Chondrocyte (in vitro differentiated cells): ENCODE results near the gene TSPAN5. TPM values are rescaled to one million over a fixed set of nuclear protein-coding genes. Genes with fewer than 3 reads are reported as not detected.

Experiments used
- DNase-seq: peaks from one replicate; pipeline ENCODE4 v3.0.0; 2021; ENCODE audit warnings: mixed read lengths, low spot score
- H3K27ac Mint-ChIP-seq: one replicate; pipeline ENCODE4 v1.8.0; 2021; ENCODE audit warnings: mild to moderate bottlenecking, moderate library complexity, mixed read lengths; ENCODE audit not compliant: unreplicated experiment
- H3K27me3 Mint-ChIP-seq: 2 replicates; pipeline ENCODE4 v1.8.0; 2021; ENCODE audit warnings: low read depth, mixed read lengths
- H3K36me3 Mint-ChIP-seq: 2 replicates; pipeline ENCODE4 v1.8.0; 2021; ENCODE audit warnings: low read depth, mixed read lengths
- H3K4me1 Mint-ChIP-seq: 2 replicates; pipeline ENCODE4 v1.8.0; 2021; ENCODE audit warnings: low read depth, mild to moderate bottlenecking, mixed read lengths
- H3K4me3 Mint-ChIP-seq: one replicate; pipeline ENCODE4 v1.8.0; 2021; ENCODE audit warnings: mild to moderate bottlenecking, moderate library complexity, mixed read lengths; ENCODE audit not compliant: unreplicated experiment
- H3K9me3 Mint-ChIP-seq: 2 replicates; pipeline ENCODE4 v1.8.0; 2021; ENCODE audit warnings: low read depth, mixed read lengths
- total RNA-seq: library from RNA; stranded (reverse); gene quantifications from 3 replicates; pipeline ENCODE4 v1.2.1, GENCODE V29; 2021
- TF ChIP-seq, protein P1 (sequence below): fragments of 200-600 bp; sonication (generic); IDR thresholded peaks from 2 replicates; pipeline ENCODE4 v1.5.0; 2021; ENCODE audit warnings: antibody characterized with exemption, mild to moderate bottlenecking, moderate library complexity

TSPAN5 gene
- total RNA-seq, 1 donor from 2014 or later, result 55.5 TPM

DNA sequence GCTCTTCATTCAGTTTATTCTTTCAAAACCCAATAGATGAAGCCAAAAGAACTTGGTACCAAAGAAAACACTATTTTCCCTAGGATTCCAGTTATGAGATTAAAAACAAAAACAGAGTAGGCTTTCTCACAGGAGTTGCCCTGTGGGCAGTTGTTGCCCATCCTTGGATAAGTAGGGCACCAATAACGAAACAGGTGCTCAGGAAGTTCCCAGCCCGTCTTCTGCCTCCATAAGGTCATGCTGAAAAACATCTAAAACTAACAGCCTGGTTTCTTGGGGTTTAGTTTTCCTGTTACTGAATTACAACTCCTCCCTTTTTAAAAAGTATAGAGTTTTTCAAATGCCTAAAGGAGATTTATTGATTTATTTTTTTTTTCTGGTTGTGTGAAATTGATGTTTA lies 14.7 kb downstream of the TSPAN5 start:
- Mint-ChIP-seq H3K27ac (peak overlapping the region; percentile 22), H3K4me1 (peaks cover 79% of the 10 kb centered on the region), H3K36me3 (no peaks in the 10 kb centered on the region), H3K4me3 (no peak overlapping the region), H3K9me3 (no peaks in the 10 kb centered on the region), H3K27me3 (no peaks in the 10 kb centered on the region)
- TF ChIP-seq, protein P1, sequence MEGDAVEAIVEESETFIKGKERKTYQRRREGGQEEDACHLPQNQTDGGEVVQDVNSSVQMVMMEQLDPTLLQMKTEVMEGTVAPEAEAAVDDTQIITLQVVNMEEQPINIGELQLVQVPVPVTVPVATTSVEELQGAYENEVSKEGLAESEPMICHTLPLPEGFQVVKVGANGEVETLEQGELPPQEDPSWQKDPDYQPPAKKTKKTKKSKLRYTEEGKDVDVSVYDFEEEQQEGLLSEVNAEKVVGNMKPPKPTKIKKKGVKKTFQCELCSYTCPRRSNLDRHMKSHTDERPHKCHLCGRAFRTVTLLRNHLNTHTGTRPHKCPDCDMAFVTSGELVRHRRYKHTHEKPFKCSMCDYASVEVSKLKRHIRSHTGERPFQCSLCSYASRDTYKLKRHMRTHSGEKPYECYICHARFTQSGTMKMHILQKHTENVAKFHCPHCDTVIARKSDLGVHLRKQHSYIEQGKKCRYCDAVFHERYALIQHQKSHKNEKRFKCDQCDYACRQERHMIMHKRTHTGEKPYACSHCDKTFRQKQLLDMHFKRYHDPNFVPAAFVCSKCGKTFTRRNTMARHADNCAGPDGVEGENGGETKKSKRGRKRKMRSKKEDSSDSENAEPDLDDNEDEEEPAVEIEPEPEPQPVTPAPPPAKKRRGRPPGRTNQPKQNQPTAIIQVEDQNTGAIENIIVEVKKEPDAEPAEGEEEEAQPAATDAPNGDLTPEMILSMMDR, result no peak
- DNase-seq, result no peak

DNA sequence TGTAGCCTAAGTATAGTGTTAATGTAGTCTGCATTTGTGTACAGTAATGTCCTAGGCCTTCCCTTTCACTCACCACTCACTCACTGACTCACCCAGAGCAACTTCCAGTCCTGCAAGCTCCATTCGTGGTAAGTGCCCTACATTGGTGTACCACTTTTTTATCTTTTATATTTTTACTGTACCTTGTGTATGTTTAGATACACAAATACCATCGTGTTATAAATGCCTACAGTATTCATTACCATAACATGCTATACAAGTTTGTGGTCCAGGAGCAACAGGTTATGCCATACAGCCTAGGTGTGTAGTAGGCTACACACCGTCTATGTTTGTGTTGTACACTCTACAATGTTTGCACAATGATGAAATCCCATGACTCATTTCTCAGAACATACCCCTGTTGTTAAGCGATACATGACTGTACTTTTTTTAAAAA lies 15.4 kb downstream of the TSPAN5 start:
- Mint-ChIP-seq H3K27ac (peak overlapping the region; percentile 65), H3K36me3 (no peaks in the 10 kb centered on the region), H3K4me3 (no peak overlapping the region), H3K27me3 (no peaks in the 10 kb centered on the region), H3K4me1 (peaks cover 74% of the 10 kb centered on the region), H3K9me3 (no peaks in the 10 kb centered on the region)
- DNase-seq, result no peak
- TF ChIP-seq, protein P1, result no peak

DNA sequence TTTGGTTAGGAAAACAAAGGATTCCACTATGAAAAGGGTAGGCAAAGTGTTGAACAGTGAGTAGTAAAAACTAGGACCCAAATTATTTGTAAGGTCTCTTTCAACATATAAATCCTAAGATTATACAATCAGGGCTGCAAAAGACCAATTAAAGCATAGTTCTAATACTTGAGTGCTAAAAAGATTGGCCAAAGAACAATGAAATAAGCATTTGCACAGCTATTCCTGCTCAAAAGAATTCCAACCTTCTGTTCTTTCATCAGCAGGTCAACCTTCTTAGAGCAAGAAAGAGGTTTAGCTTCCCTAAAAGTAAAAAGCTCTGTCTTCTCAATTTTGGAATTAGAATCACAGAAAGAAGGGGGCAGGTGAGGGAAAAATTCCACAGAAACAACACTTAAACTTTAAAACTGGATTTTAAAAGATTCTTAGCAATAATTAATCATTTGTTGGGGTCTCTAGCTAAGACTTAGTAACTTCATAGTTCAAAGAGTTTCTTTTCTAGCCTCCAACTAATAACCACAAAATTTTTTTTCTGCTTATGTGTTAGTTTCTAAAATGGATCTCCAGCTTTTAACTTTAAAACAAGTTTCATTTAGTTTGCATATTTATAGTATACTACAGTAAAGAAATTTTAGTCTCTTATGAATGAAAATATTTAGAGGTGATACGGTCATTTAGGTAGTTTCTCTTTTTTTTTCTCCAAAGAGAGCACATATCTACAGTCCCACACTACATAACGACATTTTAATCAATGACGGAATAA lies 16.3 kb downstream of the TSPAN5 start:
- Mint-ChIP-seq H3K36me3 (no peaks in the 10 kb centered on the region), H3K4me3 (no peak overlapping the region), H3K9me3 (no peaks in the 10 kb centered on the region), H3K27ac (peak overlapping the region; percentile 41), H3K4me1 (peaks cover 70% of the 10 kb centered on the region), H3K27me3 (no peaks in the 10 kb centered on the region)
- no peak for DNase-seq
- TF ChIP-seq, protein P1, result no peak

DNA sequence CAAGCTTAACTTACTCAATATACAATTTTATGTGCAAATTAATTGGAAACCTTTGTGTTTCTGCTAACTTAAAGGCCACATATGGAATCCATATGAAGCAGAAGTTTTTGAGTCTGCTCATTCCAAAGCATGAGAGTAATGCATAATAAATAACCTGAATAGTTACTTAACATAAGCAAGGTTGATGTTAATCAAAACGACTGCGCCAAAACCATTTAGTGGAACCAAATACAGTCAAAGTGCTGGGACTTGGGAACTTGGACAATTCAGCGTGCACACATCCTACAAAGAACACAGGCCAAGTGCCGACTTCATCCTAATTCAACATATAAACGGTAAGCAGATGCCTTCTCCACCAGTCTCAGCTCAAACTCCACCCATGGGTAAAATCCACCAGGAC lies 17.0 kb downstream of the TSPAN5 start:
- TF ChIP-seq, protein P1, result no peak
- H3K27ac Mint-ChIP-seq, result peak overlapping the region; percentile 9
- H3K4me1 Mint-ChIP-seq, result peaks cover 67% of the 10 kb centered on the region

DNA sequence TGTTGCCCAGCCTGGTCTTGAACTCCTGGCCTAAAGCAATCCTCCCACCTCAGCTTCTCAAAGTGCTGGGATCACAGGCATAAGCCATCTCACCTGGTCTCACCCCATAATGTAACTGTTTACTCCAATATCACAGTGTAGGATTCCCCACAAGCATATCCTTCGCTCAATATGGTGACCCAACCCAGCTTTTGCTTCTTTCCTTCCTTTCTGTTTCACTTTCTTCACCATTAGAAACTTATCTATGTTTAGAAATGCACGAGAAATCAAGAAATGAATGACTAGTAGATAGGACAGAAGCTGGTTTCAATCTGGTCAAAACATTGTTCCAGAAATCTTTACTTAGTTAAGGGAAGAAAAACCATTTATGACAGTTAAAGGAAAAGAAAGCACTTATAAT lies 18.9 kb downstream of the TSPAN5 start:
- Mint-ChIP-seq H3K4me1 (peaks cover 58% of the 10 kb centered on the region), H3K4me3 (no peak overlapping the region)
- DNase-seq, result no peak

More for the DNA sequence above, 17.0 kb downstream of the TSPAN5 start:
- Mint-ChIP-seq H3K9me3 (no peaks in the 10 kb centered on the region), H3K27me3 (no peaks in the 10 kb centered on the region), H3K36me3 (no peaks in the 10 kb centered on the region), H3K4me3 (no peak overlapping the region)
- DNase-seq, result no peak

More for the DNA sequence above, 18.9 kb downstream of the TSPAN5 start:
- no peaks in the 10 kb centered on the region for H3K9me3 Mint-ChIP-seq
- peak overlapping the region; percentile 24 for H3K27ac Mint-ChIP-seq
- TF ChIP-seq, protein P1, result no peak
- H3K36me3 Mint-ChIP-seq, result no peaks in the 10 kb centered on the region
- H3K27me3 Mint-ChIP-seq, result no peaks in the 10 kb centered on the region
